Osteoblast (primary cell): Measurements from ENCODE around the gene TRIM69. TPM values are rescaled to one million over a fixed set of nuclear protein-coding genes. Genes with fewer than 3 reads are reported as not detected.
"Not testable (repeated sequence)": the region's sequence is repeated elsewhere in the genome, so short reads cannot be mapped to it uniquely, and the experiment has no call there.

Experiments
- DNase-seq: peaks from one replicate; pipeline ENCODE4 v3.0.0; 2011; ENCODE audit warnings: low spot score, mixed read lengths; ENCODE audit not compliant: insufficient read length; ENCODE audit errors: missing footprints
- H2AFZ ChIP-seq: 2 replicates; pipeline ENCODE4 v1.6.0; 2011; ENCODE audit warnings: mild to moderate bottlenecking, low read length
- H3K27ac ChIP-seq: 2 replicates; pipeline ENCODE4 v1.5.1; 2011; ENCODE audit warnings: mild to moderate bottlenecking, low read depth, low read length, moderate library complexity
- H3K27me3 ChIP-seq: 2 replicates; pipeline ENCODE4 v1.6.0; 2012; ENCODE audit warnings: mild to moderate bottlenecking, control low read depth, inconsistent platforms, low read length, moderate library complexity; ENCODE audit not compliant: insufficient read depth
- H3K36me3 ChIP-seq: 2 replicates; pipeline ENCODE4 v1.5.1; 2011; ENCODE audit warnings: mild to moderate bottlenecking, low read length, control low read depth, moderate library complexity; ENCODE audit not compliant: insufficient read depth
- H3K4me1 ChIP-seq: 2 replicates; pipeline ENCODE4 v1.5.1; 2011; ENCODE audit warnings: mild to moderate bottlenecking, low read length, control low read depth, moderate library complexity; ENCODE audit not compliant: insufficient read depth
- H3K4me2 ChIP-seq: 2 replicates; pipeline ENCODE4 v1.6.0; 2011; ENCODE audit warnings: mild to moderate bottlenecking, low read length; ENCODE audit not compliant: insufficient read depth
- H3K4me3 ChIP-seq: fragments of 200-600 bp; sonication (generic); 3 replicates; pipeline ENCODE4 v1.5.1; 2012; ENCODE audit warnings: mild to moderate bottlenecking, low read length, inconsistent platforms; ENCODE audit not compliant: insufficient read depth
- H3K79me2 ChIP-seq: 2 replicates; pipeline ENCODE4 v1.6.0; 2012; ENCODE audit warnings: mild to moderate bottlenecking, low read length, control low read depth, inconsistent platforms; ENCODE audit not compliant: insufficient read depth
- H3K9me3 ChIP-seq: 2 replicates; pipeline ENCODE4 v1.5.1; 2011; ENCODE audit warnings: low read depth, low read length, control low read depth
- H4K20me1 ChIP-seq: 2 replicates; pipeline ENCODE4 v1.6.0; 2012; ENCODE audit warnings: mild to moderate bottlenecking, low read length, control low read depth; ENCODE audit not compliant: insufficient read depth
- total RNA-seq: library from RNA; depleted of rRNA; stranded (reverse); fragments of >200 nt; gene quantifications from 2 replicates; pipeline ENCODE4 v1.2.3, GENCODE V29; 2012
- TF ChIP-seq, protein P1 (sequence below): IDR thresholded peaks from 2 replicates; pipeline ENCODE4 v1.5.1; 2011; ENCODE audit warnings: mild to moderate bottlenecking, low read depth, low read length, moderate library complexity; ENCODE audit errors: extremely low read depth

TRIM69 gene
- total RNA-seq, 1 donor: 9.4 TPM

DNA sequence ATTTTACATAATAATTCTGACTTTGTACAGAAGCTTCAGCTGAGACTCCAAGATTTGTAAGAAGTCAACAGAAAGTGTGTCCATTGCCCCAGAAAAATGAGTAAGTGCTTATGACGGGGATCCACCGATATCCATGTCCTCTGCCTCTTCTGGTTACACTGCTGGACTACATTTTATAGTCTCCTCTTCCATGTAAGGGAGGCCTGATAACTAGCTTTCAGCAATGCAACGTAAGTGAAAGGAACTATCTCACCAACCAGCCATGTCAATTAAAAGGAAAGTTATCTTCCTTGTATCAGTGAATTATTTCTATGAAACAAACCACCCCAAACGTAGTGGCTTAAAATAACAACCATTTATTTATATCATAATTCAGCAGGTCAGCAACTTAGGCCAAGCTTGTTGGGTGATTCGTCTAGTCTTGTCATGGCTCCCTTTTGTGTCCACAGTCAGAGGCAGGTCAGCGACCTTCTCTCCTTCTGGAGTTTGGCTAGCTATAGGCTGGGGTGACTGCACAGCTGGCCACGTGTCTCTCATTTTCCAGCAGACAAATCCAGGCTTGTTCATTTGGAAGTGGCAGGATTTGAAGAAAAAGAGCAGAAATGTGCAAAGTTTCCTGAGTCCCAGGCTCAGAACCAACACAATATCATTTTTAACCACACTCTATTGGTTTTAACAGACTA lies 44.9 kb downstream of the TRIM69 start:
- Histone ChIP-seq H3K36me3 (no peaks in the 10 kb centered on the region), H4K20me1 (no peaks in the 10 kb centered on the region), H2AFZ (no peak overlapping the region), H3K4me2 (no peak overlapping the region), H3K27ac (no peak overlapping the region), H3K9me3 (no peaks in the 10 kb centered on the region), H3K79me2 (no peaks in the 10 kb centered on the region), H3K4me1 (no peaks in the 10 kb centered on the region), H3K27me3 (peaks cover 3% of the 10 kb centered on the region), H3K4me3 (no peak overlapping the region)
- TF ChIP-seq, protein P1, sequence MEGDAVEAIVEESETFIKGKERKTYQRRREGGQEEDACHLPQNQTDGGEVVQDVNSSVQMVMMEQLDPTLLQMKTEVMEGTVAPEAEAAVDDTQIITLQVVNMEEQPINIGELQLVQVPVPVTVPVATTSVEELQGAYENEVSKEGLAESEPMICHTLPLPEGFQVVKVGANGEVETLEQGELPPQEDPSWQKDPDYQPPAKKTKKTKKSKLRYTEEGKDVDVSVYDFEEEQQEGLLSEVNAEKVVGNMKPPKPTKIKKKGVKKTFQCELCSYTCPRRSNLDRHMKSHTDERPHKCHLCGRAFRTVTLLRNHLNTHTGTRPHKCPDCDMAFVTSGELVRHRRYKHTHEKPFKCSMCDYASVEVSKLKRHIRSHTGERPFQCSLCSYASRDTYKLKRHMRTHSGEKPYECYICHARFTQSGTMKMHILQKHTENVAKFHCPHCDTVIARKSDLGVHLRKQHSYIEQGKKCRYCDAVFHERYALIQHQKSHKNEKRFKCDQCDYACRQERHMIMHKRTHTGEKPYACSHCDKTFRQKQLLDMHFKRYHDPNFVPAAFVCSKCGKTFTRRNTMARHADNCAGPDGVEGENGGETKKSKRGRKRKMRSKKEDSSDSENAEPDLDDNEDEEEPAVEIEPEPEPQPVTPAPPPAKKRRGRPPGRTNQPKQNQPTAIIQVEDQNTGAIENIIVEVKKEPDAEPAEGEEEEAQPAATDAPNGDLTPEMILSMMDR: no peak
- no peak for DNase-seq

DNA sequence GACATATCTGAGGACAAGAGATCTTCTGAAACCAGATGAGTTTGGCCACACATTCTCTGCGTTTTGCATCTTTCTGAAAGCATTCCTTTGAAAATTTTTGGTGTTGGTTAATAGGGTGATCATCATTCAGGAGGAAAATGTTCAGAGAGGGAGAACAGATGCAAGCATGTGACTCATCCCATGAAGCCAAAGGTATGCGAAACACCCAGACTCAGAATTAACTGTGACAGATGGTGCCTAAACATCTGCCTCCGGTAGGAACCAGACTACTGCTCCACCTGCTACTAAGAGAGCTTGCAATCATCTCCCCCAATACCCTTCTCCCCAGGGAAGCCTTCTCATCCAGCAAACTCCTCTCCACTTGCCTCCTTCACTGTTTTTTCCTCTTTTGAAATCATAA lies 46.2 kb downstream of the TRIM69 start:
- Histone ChIP-seq H3K36me3 (no peaks in the 10 kb centered on the region), H3K27me3 (peaks cover 6% of the 10 kb centered on the region), H3K27ac (no peak overlapping the region), H3K79me2 (no peaks in the 10 kb centered on the region), H3K4me2 (no peak overlapping the region), H2AFZ (no peak overlapping the region), H3K4me1 (no peaks in the 10 kb centered on the region), H3K4me3 (no peak overlapping the region), H4K20me1 (no peaks in the 10 kb centered on the region), H3K9me3 (no peaks in the 10 kb centered on the region)
- DNase-seq: no peak
- TF ChIP-seq, protein P1: no peak

DNA sequence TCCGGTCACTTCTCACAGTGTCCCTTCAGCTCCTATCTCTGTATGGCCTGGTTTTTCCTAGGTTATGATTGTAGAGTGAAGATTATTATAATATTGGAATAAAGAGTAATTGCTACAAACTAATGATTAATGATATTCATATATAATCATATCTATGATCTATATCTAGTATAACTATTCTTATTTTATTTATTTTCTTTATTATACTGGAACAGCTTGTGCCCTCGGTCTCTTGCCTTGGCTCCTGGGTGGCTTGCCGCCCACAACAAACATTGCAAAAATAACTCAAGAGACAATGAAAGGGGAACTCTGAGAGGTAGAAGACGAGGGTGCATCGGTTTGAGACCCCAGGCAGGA lies 48.6 kb downstream of the TRIM69 start:
- H3K4me1 ChIP-seq, DNase-seq, H3K9me3 ChIP-seq, H3K27ac ChIP-seq, H4K20me1 ChIP-seq, H2AFZ ChIP-seq, H3K36me3 ChIP-seq, H3K79me2 ChIP-seq: not testable (repeated sequence)
- Histone ChIP-seq H3K4me2 (peak overlapping the region; percentile 78), H3K4me3 (peak overlapping the region; percentile 86), H3K27me3 (peaks cover 11% of the 10 kb centered on the region)
- TF ChIP-seq, protein P1: peak; percentile 25

DNA sequence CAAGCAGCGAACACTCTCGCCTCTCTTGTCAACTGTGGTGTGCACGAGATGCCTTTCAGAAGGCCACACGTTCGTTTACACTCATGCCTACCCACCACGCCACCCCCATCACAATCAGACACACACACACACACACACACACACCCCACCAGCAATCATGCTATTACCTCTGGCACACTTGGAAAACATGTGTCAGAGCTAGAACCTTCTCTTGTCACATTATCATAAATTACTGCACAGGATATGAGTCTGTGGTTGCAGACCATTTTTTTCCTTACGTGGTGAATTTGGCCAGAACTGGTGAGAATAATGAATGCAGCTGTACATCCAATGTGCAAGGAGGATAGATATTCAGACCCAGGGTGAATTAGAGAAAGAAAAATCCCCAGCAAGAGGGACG lies 52.4 kb downstream of the TRIM69 start:
- no peaks in the 10 kb centered on the region for H3K4me1 ChIP-seq
- H2AFZ ChIP-seq: no peak overlapping the region
- no peaks in the 10 kb centered on the region for H3K79me2 ChIP-seq
- no peaks in the 10 kb centered on the region for H3K36me3 ChIP-seq
- DNase-seq: no peak
- no peaks in the 10 kb centered on the region for H4K20me1 ChIP-seq
- peaks cover 11% of the 10 kb centered on the region for H3K27me3 ChIP-seq
- H3K4me2 ChIP-seq: no peak overlapping the region
- no peaks in the 10 kb centered on the region for H3K9me3 ChIP-seq
- no peak overlapping the region for H3K27ac ChIP-seq
- TF ChIP-seq, protein P1: no peak
- no peak overlapping the region for H3K4me3 ChIP-seq
